Loucy (cell line): Measurements from ENCODE around the gene FAM168A.

Experiments
- EZH2phosphoT487 ChIP-seq: fragments of 200-600 bp; IDR thresholded peaks from 2 replicates; pipeline ENCODE4 v1.6.1; 2018; ENCODE audit warnings: antibody characterized with exemption, mild to moderate bottlenecking, moderate library complexity, borderline replicate concordance
- TF ChIP-seq, protein P1 (sequence below): fragments of 200-600 bp; sonication (generic); conservative IDR thresholded peaks from 2 replicates; pipeline ENCODE4 v1.5.1; 2014; ENCODE audit warnings: mild to moderate bottlenecking, antibody characterized with exemption, low read length

DNA sequence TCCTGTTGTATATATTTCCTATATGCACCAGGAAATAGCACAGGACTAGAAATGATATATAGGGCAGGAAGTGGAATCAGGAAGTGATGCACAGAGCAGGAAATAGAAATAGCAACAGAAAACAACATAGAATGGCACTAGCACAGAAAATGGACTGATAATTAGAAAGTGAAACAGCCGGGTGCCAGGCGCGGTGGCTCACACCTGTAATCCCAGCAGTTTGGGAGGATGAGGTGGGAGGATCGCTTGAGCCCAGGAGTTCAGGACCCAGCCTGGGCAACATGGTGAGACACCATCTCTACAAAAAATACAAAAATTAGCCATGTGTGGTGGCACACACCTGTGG lies 231.7 kb downstream of the FAM168A start:
- TF ChIP-seq, protein P1, sequence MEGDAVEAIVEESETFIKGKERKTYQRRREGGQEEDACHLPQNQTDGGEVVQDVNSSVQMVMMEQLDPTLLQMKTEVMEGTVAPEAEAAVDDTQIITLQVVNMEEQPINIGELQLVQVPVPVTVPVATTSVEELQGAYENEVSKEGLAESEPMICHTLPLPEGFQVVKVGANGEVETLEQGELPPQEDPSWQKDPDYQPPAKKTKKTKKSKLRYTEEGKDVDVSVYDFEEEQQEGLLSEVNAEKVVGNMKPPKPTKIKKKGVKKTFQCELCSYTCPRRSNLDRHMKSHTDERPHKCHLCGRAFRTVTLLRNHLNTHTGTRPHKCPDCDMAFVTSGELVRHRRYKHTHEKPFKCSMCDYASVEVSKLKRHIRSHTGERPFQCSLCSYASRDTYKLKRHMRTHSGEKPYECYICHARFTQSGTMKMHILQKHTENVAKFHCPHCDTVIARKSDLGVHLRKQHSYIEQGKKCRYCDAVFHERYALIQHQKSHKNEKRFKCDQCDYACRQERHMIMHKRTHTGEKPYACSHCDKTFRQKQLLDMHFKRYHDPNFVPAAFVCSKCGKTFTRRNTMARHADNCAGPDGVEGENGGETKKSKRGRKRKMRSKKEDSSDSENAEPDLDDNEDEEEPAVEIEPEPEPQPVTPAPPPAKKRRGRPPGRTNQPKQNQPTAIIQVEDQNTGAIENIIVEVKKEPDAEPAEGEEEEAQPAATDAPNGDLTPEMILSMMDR, result no peak
- no peak for TF ChIP-seq EZH2phosphoT487
